Testis (tissue), 3 donors: Measurements from ENCODE around the gene ORAI2. TPM values are rescaled to one million over a fixed set of nuclear protein-coding genes. Genes with fewer than 3 reads are reported as not detected.

ENCODE experiments used
- DNase-seq: peaks from one replicate; pipeline ENCODE4 v3.0.0-alpha.2; 2019
- H3K27ac ChIP-seq, 2 donors: fragments of 200-600 bp; sonication (generic); one replicate each; pipeline ENCODE4 v1.5.1; 2019
- H3K27me3 ChIP-seq: fragments of 200-600 bp; sonication (generic); one replicate; pipeline ENCODE4 v1.5.1; 2019
- H3K36me3 ChIP-seq: fragments of 200-600 bp; sonication (generic); one replicate; pipeline ENCODE4 v1.5.1; 2017; ENCODE audit warnings: low read depth; ENCODE audit errors: missing control alignments
- H3K4me1 ChIP-seq: fragments of 200-600 bp; sonication (generic); one replicate; pipeline ENCODE4 v1.5.1; 2019
- H3K4me3 ChIP-seq, 2 donors: fragments of 200-600 bp; sonication (generic); one replicate each; pipeline ENCODE4 v1.5.1; 2017 to 2019
- H3K9me3 ChIP-seq: fragments of 200-600 bp; sonication (generic); one replicate; pipeline ENCODE4 v1.5.1; 2017
- POLR2A ChIP-seq: fragments of 450-650 bp; IDR thresholded peaks from one replicate; pipeline ENCODE4 v1.6.1; 2017; ENCODE audit warnings: antibody characterized with exemption, mild to moderate bottlenecking, moderate library complexity
- WGBS, 2 donors: methylation state at CpG; one replicate each; pipeline ENCODE4 v1.1.5; 2018; 5-methylcytosine and 5-hydroxymethylcytosine counted together
- intact Hi-C: fragments of 100-400 bp; cut with DNase I; formaldehyde crosslinking; loops from one replicate; pipeline ENCODE4 v1.15.1; 2023; ENCODE audit warnings: low total_unique reads
- polyA plus RNA-seq: library from polyadenylated mRNA; stranded (reverse); fragments of 350-450 nt; fragmentation: Illumina TruSeq; extraction: RNeasy Lipid Tissue Mini Kit (QIAGEN cat#74804); gene quantifications from one replicate; pipeline ENCODE4 v1.2.3, GENCODE V29; 2014; ENCODE audit warnings: low read depth, low replicate concordance; ENCODE audit not compliant: insufficient read depth
- total RNA-seq, 2 donors: library from RNA; depleted of rRNA; stranded (reverse); fragments of >200 nt; gene quantifications; one replicate each; pipeline ENCODE4 v1.2.3, GENCODE V29; 2016
- TF ChIP-seq, protein P1 (sequence below), 3 experiments: fragments of 450-650 bp in 2 of 3; fragments of 200-600 bp in 1 of 3; sonication (generic) in 1 of 3; IDR thresholded peaks; one replicate each; pipeline ENCODE4 v1.5.1; 2016 to 2019; ENCODE audit warnings: antibody characterized with exemption in 3 of 3, mild to moderate bottlenecking in 2 of 3, moderate library complexity in 1 of 3

ORAI2 gene
- total and polyA plus RNA-seq, 3 donors from 2014 or later: 9.7 to 10.3 (median 9.9) TPM

DNA sequence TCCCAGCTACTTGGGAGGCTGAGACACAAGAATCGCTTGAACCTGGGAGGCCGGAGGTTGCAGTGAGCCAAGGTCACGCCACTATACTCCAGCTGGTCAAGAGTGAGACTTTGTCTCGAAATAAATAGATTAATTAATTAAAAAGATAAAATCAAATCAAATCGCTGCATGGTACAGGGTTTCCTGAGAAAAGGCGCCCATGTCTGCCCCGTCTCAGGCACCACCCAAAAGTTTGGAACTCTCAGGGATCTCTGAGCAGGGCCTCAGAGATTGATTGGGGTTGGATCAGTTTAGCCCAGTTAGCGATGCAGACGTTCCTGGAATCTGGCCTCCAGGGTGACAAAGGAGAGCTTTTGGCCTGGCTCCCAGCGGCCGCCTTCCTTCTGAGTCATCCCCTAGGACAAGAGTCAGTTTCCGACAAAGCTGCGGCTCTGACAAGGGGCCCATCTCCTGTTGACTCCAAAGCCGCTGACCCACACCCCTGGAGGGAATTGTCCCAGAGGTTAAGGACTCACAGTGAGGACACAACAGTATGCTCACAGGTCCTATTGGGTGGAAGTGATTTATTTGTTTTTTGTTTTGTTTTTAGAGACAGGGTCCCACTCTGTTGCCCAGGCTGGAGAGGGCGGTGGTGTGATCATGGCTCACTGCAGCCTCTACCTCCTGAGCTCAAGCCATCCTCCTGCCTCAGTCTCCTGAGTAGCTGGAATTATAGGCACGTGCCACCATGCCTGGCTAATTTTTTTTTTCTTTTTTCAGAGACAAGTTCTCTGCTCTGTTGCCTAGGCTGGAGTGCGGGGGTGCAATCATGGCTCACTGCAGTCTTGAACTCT, 6.8 kb downstream of the ORAI2 start:
- 83 to 95% methylated on average over 15 to 17 of the region's 17 CpGs for WGBS, 2 donors
- intact Hi-C loops: no loop called here
- H3K36me3 ChIP-seq: no peaks in the 10 kb centered on the region
- no peaks in the 10 kb centered on the region for H3K27me3 ChIP-seq
- no peak for DNase-seq
- no peak overlapping the region for H3K4me3 ChIP-seq
- H3K9me3 ChIP-seq: no peaks in the 10 kb centered on the region
- TF ChIP-seq POLR2A: no peak
- TF ChIP-seq, protein P1, sequence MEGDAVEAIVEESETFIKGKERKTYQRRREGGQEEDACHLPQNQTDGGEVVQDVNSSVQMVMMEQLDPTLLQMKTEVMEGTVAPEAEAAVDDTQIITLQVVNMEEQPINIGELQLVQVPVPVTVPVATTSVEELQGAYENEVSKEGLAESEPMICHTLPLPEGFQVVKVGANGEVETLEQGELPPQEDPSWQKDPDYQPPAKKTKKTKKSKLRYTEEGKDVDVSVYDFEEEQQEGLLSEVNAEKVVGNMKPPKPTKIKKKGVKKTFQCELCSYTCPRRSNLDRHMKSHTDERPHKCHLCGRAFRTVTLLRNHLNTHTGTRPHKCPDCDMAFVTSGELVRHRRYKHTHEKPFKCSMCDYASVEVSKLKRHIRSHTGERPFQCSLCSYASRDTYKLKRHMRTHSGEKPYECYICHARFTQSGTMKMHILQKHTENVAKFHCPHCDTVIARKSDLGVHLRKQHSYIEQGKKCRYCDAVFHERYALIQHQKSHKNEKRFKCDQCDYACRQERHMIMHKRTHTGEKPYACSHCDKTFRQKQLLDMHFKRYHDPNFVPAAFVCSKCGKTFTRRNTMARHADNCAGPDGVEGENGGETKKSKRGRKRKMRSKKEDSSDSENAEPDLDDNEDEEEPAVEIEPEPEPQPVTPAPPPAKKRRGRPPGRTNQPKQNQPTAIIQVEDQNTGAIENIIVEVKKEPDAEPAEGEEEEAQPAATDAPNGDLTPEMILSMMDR (IDR thresholded peaks at IDR 0.05): no peak
- H3K4me1 ChIP-seq: no peaks in the 10 kb centered on the region
- H3K27ac ChIP-seq: no peak overlapping the region

DNA sequence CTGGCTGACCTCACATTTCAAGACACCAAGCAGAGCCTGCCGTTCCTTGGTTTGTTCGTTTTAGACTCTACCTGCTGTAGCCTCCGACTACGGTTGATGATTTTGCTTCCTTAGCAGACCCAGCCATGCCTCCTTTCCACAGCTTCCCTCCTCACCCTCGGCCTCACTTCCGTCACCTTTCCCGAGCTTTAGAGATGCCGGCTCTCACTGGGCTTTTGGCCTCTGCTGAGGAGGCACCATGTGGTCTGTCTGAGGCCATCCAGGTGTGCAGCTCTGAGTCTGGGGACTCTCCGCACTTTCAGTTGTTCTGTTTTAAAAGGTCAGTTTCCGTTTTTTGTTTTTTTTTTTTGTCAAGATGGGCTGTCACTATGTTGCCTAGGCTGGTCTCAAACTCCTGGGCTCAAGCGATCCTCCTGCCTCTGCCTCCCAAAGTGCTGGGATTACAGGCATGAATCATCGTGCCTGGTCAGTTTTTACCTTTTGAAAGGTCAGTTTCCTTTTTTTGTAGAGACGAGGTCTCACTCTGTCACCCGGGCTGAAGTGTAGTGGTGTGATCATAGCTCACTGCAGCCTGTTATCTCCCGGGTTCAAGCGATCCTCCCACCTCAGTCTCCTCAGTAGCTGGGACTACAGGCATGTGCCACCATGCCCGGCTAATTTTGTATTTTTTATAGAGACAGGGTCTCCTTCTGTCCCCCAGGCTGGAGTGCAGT, 11.7 kb downstream of the ORAI2 start:
- no peaks in the 10 kb centered on the region for H3K4me1 ChIP-seq
- TF ChIP-seq POLR2A: no peak
- TF ChIP-seq, protein P1 (IDR thresholded peaks at IDR 0.05): no peak
- no peaks in the 10 kb centered on the region for H3K36me3 ChIP-seq
- intact Hi-C loops: no loop called here
- no peak for DNase-seq
- no peak overlapping the region for H3K4me3 ChIP-seq
- no peaks in the 10 kb centered on the region for H3K9me3 ChIP-seq
- 89 to 92% methylated on average over 17 of the region's 17 CpGs for WGBS, 2 donors
- H3K27ac ChIP-seq: no peak overlapping the region
- no peaks in the 10 kb centered on the region for H3K27me3 ChIP-seq

DNA sequence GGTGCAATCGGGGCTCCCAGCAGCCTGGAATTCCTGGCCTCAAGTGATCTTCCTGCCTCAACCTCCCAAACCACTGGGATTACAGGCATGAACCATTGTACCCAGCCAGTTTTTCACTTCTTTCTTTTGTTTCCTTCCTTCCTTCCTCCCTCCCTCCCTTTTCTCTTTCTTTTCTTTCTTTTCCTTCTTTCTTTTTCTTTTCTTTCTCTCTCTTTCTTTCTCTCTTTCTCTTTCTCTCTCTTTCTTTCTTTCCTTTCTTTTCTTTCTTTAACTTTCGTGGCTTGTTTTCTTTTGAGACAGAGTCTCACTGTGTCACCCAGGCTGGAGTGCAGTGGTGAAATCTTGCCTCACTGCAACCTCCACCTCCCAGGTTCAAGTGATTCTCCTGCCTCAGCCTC, 12.3 kb downstream of the ORAI2 start:
- Histone ChIP-seq H3K9me3 (no peaks in the 10 kb centered on the region), H3K36me3 (no peaks in the 10 kb centered on the region), H3K4me3 (no peak overlapping the region), H3K27ac (no peak overlapping the region), H3K27me3 (no peaks in the 10 kb centered on the region), H3K4me1 (no peaks in the 10 kb centered on the region)
- TF ChIP-seq POLR2A: no peak
- TF ChIP-seq, protein P1 (IDR thresholded peaks at IDR 0.05): no peak
- WGBS, 2 donors: 48 to 100% methylated on average over 2 of the region's 2 CpGs
- DNase-seq: no peak
- intact Hi-C loops: no loop called here

DNA sequence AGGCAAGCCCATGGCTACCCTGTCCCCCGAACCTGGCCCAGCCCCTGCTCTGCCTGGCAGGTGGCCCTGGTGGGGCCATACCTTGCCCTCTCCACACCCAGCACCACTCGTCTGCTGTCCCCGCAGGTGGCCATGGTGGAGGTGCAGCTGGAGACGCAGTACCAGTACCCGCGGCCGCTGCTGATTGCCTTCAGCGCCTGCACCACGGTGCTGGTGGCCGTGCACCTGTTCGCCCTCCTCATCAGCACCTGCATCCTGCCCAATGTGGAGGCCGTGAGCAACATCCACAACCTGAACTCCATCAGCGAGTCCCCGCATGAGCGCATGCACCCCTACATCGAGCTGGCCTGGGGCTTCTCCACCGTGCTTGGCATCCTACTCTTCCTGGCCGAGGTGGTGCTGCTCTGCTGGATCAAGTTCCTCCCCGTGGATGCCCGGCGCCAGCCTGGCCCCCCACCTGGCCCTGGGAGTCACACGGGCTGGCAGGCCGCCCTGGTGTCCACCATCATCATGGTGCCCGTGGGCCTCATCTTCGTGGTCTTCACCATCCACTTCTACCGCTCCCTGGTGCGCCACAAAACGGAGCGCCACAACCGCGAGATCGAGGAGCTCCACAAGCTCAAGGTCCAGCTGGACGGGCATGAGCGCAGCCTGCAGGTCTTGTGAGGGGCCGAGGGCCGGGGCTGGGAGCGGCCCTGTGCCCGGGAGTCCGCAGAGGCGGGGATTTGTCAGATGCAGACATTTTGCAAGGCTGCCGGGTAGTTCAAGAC, 13.2 kb downstream of the ORAI2 start:
- intact Hi-C loops: no loop called here
- Histone ChIP-seq H3K36me3 (no peaks in the 10 kb centered on the region), H3K4me3 (no peak overlapping the region), H3K4me1 (no peaks in the 10 kb centered on the region), H3K27me3 (no peaks in the 10 kb centered on the region), H3K9me3 (no peaks in the 10 kb centered on the region), H3K27ac (no peak overlapping the region)
- TF ChIP-seq POLR2A: no peak
- TF ChIP-seq, protein P1 (IDR thresholded peaks at IDR 0.05): no peak
- 90 to 95% methylated on average over 29 to 41 of the region's 41 CpGs for WGBS, 2 donors
- DNase-seq: no peak
